Fibroblast of the aortic adventitia (primary cell): ENCODE data around the gene ATP2B3. TPM values are rescaled to one million over a fixed set of nuclear protein-coding genes. Genes with fewer than 3 reads are reported as not detected.
A peak's percentile ranks its signal among the peaks of the same experiment; 100 is the strongest.

Source experiments
- DNase-seq: peaks from one replicate; pipeline ENCODE4 v3.0.0-alpha.2; 2010; ENCODE audit warnings: low read depth
- H3K4me3 ChIP-seq: 2 replicates; pipeline ENCODE4 v1.5.1; 2011; ENCODE audit warnings: low read depth, mild to moderate bottlenecking, control low read depth, low read length, moderate library complexity
- total RNA-seq: library from RNA; depleted of rRNA; stranded (reverse); fragments of >200 nt; gene quantifications from 2 replicates; pipeline ENCODE4 v1.2.3, GENCODE V29; 2012; ENCODE audit warnings: low replicate concordance
- TF ChIP-seq, protein P1 (sequence below): IDR thresholded peaks from 2 replicates; pipeline ENCODE4 v1.5.1; 2011; ENCODE audit warnings: mild to moderate bottlenecking, low read length, control low read depth, inconsistent platforms; ENCODE audit not compliant: insufficient read depth

ATP2B3 gene
- total RNA-seq, 1 donor, result not detected

DNA sequence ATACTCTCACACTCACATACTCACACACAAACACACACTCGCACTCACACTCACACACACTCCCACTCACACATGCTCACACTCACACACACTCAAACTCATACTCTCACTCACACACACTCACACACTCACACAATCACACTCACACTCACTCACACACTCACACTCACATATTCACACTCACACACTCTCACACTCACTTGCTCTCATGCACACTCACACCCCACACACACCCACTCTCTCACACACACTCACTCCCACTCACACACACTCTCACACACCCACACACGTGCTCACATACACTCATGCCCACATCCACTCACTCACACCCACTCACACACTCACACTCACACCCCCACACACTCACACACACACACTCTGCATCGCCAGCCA lies 4.9 kb upstream of the ATP2B3 start:
- DNase-seq, result peak; percentile 28
- TF ChIP-seq, protein P1, sequence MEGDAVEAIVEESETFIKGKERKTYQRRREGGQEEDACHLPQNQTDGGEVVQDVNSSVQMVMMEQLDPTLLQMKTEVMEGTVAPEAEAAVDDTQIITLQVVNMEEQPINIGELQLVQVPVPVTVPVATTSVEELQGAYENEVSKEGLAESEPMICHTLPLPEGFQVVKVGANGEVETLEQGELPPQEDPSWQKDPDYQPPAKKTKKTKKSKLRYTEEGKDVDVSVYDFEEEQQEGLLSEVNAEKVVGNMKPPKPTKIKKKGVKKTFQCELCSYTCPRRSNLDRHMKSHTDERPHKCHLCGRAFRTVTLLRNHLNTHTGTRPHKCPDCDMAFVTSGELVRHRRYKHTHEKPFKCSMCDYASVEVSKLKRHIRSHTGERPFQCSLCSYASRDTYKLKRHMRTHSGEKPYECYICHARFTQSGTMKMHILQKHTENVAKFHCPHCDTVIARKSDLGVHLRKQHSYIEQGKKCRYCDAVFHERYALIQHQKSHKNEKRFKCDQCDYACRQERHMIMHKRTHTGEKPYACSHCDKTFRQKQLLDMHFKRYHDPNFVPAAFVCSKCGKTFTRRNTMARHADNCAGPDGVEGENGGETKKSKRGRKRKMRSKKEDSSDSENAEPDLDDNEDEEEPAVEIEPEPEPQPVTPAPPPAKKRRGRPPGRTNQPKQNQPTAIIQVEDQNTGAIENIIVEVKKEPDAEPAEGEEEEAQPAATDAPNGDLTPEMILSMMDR, result no peak
- no peak overlapping the region for H3K4me3 ChIP-seq

DNA sequence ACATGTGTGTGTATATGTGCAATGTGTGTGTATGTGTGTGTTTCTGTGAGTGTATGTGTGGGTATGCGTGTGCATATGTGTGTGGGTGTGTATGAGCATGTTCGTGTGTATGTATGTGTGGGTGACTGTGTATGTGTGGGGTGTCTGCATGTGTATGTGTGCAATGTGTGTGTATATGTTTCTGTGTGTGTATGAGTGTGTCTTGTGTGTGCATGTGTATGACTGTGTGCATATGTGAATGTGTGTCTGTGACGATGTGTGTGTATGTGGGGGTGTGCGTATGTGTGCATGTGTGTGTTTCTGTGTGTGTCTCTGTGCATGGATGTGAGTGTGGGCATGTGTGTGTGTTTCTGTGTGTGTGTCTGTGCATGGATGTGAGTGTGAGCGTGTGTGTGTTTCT lies 4.2 kb upstream of the ATP2B3 start:
- H3K4me3 ChIP-seq, result no peak overlapping the region
- DNase-seq, result peak; percentile 27
- TF ChIP-seq, protein P1, result no peak

DNA sequence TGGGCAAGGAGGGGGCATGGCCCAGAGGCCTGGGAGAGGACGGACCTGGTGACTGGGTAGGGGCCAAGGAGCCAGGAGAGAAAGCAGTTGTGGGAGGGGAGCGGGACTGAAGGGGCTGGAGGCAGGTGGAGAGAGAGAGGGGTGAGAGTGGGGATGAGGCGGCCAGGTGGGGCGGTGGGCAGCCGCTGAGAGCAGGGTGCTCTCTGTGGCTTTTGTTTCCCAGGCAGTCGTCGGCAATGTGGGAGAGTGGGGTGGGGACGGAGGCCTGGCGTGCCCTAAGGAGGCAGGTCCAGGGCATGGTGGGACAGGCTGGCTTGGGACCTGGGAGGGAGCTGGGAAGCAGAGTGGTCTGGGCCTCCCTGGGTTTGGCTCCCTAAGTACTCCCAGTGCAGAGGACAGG lies 3.2 kb upstream of the ATP2B3 start:
- TF ChIP-seq, protein P1, result no peak
- DNase-seq, result no peak
- no peak overlapping the region for H3K4me3 ChIP-seq

DNA sequence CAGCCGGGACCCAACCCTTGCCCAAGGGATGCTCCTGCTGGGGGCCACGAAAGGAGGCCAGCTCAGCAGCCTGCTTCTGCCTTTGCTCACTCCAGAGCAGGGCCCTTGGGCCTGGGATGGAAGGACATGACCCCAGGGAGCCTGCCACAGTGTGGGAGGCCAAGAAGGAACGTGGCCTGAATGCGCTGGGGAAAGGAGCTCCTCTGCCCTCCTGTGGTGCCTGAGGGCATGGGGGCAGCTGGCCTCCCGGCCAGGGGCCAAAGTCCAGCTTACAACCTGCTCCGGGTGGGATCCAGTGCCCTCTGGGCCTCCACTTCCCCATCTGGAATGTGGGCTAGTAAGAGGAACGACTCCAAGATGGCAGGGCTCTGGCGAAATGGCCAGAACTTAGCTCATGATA lies 2.0 kb upstream of the ATP2B3 start:
- no peak overlapping the region for H3K4me3 ChIP-seq
- TF ChIP-seq, protein P1, result no peak
- DNase-seq, result peak; percentile 10

DNA sequence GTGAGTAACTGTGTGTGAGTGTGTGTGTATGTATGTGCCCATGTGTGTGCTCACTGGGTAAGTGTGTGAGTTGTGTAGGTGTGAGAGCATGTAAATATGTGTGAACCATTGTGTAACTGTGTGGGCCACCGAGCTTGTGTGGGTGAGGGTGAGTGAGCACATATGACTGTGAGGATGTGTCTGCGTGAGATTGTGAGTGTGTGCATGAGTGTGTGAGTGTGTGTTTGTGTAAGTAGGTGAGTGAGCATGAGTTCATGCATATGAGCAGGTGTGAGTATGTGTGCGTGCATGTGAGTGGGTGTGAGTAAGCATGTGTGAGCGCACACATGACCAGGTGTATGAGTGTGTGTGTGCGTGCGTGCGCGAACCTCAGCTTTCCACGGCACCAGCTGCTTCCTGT lies 1.4 kb upstream of the ATP2B3 start:
- TF ChIP-seq, protein P1, result no peak
- H3K4me3 ChIP-seq, result no peak overlapping the region
- no peak for DNase-seq

DNA sequence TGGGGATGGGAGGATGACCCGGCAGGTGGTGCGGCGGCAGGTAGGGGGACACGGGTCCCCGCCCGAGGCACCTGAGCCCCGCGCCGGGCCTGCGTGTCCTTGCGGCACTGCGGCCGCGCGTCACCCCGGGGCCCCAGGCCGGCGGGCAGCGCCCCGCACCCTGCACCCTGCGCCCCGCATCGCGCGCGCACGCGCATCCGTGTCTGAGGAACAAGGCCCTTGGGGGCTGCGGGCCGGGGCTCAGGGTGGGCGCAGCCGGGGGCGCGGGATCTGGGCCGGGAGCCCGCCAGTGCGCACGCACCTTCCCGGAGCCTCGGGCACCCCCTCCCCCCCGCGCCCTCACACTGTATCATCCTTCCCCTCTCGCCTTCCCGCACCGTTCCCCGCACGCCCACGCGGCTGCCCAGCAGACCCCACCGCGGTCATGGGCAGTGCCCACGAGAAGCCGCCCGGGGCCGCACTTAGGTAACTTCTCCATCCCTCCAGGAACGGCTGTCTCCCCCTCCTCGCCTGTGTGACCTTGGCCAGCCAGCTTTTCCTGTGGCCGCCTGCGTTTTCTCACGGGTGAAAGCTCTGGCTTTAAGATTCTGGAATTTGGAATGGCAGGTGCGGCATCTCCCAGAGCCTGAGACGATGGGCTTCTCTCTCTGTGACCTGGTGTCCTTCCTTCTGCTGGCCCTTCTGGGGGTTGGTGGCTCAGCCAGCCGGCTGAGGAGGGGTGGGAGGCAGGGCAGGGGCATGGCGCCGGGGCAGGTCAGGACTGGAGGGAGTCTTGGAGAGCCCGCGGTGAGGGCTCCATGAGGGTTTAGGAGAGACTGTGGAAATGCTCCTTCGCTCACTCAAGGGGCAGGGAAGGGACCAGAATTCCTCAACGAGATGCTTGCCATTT lies 748 bp downstream of the ATP2B3 start:
- DNase-seq, result no peak
- TF ChIP-seq, protein P1, result no peak
- no peak overlapping the region for H3K4me3 ChIP-seq
